Gastroesophageal sphincter (tissue), 3 donors: ENCODE measurements around the gene MLLT3.

Experiments used
- POLR2A ChIP-seq, 2 donors: fragments of 450-650 bp; IDR thresholded peaks; one replicate each; pipeline ENCODE4 v1.6.1; 2017; ENCODE audit warnings: antibody characterized with exemption in 2 of 2, mild to moderate bottlenecking in 2 of 2, moderate library complexity in 1 of 2
- POLR2AphosphoS5 ChIP-seq: sonication (generic); formaldehyde crosslinking; IDR thresholded peaks from one replicate; pipeline ENCODE4 v1.6.1; 2017; ENCODE audit warnings: antibody characterized with exemption
- TF ChIP-seq, protein P1 (sequence below), 4 experiments: fragments of 200-600 bp in 2 of 4; fragments of 450-650 bp in 2 of 4; sonication (generic) in 1 of 4; IDR thresholded peaks; one replicate each; pipeline ENCODE4 v1.5.1; 2017 to 2019; ENCODE audit warnings: antibody characterized with exemption in 4 of 4, mild to moderate bottlenecking in 2 of 4, moderate library complexity in 2 of 4

DNA sequence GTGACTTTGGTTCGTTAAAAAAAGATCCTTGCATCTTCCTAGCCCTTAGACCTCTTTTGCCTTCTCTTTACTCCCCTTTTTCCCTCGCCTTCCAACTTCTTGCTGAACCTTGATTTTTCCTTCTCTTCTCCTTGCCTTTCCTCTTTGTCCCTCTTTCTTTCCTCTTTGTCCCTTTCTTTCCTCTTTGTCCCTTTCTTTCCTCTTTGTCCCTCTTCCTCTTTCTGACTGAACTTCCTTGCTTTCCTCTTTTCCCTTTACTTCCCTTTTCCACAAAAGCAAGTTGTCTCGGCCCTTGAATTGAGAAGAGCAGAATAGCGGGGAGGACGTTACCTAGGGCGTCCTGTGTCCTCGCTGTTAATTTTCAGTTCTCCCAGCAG is 1.4 kb upstream of the MLLT3 start:
- TF ChIP-seq, protein P1, sequence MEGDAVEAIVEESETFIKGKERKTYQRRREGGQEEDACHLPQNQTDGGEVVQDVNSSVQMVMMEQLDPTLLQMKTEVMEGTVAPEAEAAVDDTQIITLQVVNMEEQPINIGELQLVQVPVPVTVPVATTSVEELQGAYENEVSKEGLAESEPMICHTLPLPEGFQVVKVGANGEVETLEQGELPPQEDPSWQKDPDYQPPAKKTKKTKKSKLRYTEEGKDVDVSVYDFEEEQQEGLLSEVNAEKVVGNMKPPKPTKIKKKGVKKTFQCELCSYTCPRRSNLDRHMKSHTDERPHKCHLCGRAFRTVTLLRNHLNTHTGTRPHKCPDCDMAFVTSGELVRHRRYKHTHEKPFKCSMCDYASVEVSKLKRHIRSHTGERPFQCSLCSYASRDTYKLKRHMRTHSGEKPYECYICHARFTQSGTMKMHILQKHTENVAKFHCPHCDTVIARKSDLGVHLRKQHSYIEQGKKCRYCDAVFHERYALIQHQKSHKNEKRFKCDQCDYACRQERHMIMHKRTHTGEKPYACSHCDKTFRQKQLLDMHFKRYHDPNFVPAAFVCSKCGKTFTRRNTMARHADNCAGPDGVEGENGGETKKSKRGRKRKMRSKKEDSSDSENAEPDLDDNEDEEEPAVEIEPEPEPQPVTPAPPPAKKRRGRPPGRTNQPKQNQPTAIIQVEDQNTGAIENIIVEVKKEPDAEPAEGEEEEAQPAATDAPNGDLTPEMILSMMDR (IDR thresholded peaks at IDR 0.05): no peak
- TF ChIP-seq POLR2AphosphoS5 (no peak), POLR2A (IDR thresholded peaks at IDR 0.05) (no peak)
